K562 (cell line): ENCODE data around the gene ARHGAP28. TPM values are rescaled to one million over a fixed set of nuclear protein-coding genes. Genes with fewer than 3 reads are reported as not detected.
A peak's percentile ranks its signal among the peaks of the same experiment; 100 is the strongest.

Experiments
- ATAC-seq: fragments of 200-7000 bp; cut with Tn5 transposase; 3 replicates; pipeline ENCODE4 v1.9.1; 2020; ENCODE audit warnings: moderate library complexity
- BruUV-seq: library from RNA; stranded (reverse); fragments of 400-500 nt; replicated peaks from 2 replicates; lab custom pipeline; 2021; lab: Mats Ljungman, UMichigan
- CTCF ChIA-PET: fragments of 300-600 bp; formaldehyde crosslinking; extraction: SDS; loops from one replicate; lab custom pipeline; 2021; ENCODE audit warnings: low intra/inter-chr PET ratio; lab: Yijun Ruan, JAX
- POLR2A ChIA-PET: fragments of 300-600, 350-650 bp; sonication (Branson Sonifier 250); formaldehyde crosslinking; extraction: SDS; loops from one replicate; lab custom pipeline; 2021; ENCODE audit warnings: antibody characterized with exemption, inconsistent platforms; lab: Yijun Ruan, JAX
- DNase-seq, 4 experiments: peaks; one replicate each; pipeline versions ENCODE4 v3.0.0 to v3.0.0-alpha.2; 2011 to 2018; ENCODE audit warnings: low spot score in 3 of 4, mixed read lengths in 3 of 4; ENCODE audit errors: extremely low read depth in 1 of 4
- FAIRE-seq: peaks from 2 replicates; lab custom pipeline; 2011; peaks lifted over from hg19 to GRCh38; lab: Jason Lieb, UNC
- H2AFZ ChIP-seq: 2 replicates; pipeline ENCODE4 v1.6.0; 2011; ENCODE audit warnings: low read depth, low read length, control low read depth, inconsistent platforms
- H3K27ac ChIP-seq: fragments of 200-600 bp; 3 replicates; pipeline ENCODE4 v1.8.0; 2011; ENCODE audit warnings: low read depth, mild to moderate bottlenecking, control low read depth, inconsistent platforms, low read length, moderate library complexity, mixed read lengths; ENCODE audit errors: extremely low read depth
- H3K27me3 ChIP-seq, 2 experiments: fragments of 300-600 bp in 1 of 2; 2 replicates in 1 of 2; 3 replicates in 1 of 2; pipeline versions ENCODE4 v1.6.0 to v1.8.0; 2011; ENCODE audit warnings: inconsistent platforms in 2 of 2, low read length in 2 of 2, mild to moderate bottlenecking in 1 of 2, mixed read lengths in 1 of 2, moderate library complexity in 1 of 2; ENCODE audit not compliant: control insufficient read depth in 2 of 2, insufficient read depth in 2 of 2
- H3K36me3 ChIP-seq: fragments of 300-600 bp; 3 replicates; pipeline ENCODE4 v1.8.0; 2011; ENCODE audit warnings: mild to moderate bottlenecking, low read length, inconsistent platforms; ENCODE audit not compliant: control insufficient read depth, insufficient read depth
- H3K4me1 ChIP-seq, 2 experiments: fragments of 200-600 bp in 1 of 2; replicated peaks in 1 of 2; 2 replicates in 1 of 2; 3 replicates in 1 of 2; pipeline versions ENCODE4 v1.5.1 to v1.8.0; 2011; ENCODE audit warnings: inconsistent platforms in 2 of 2, low read length in 2 of 2, mild to moderate bottlenecking in 1 of 2, mixed read lengths in 1 of 2, moderate library complexity in 1 of 2; ENCODE audit not compliant: control insufficient read depth in 2 of 2, insufficient read depth in 2 of 2
- H3K4me2 ChIP-seq: 2 replicates; pipeline ENCODE4 v1.6.1; 2011; ENCODE audit warnings: low read length, control low read depth, inconsistent platforms, mixed read lengths; ENCODE audit not compliant: insufficient read depth
- H3K4me3 ChIP-seq: fragments of 200-600 bp; sonication (generic), shearing (Covaris generic); 2 replicates; pipeline ENCODE4 v1.5.1; 2016; ENCODE audit warnings: control low read depth, inconsistent platforms
- H3K79me2 ChIP-seq: fragments of 200-600 bp; 3 replicates; pipeline ENCODE4 v1.8.0; 2011; ENCODE audit warnings: low read length, inconsistent platforms; ENCODE audit not compliant: control insufficient read depth, insufficient read depth
- H3K9ac ChIP-seq, 2 experiments: 2 replicates each; pipeline versions ENCODE4 v1.6.0 to v1.6.1; 2011; ENCODE audit warnings: low read depth in 2 of 2, low read length in 2 of 2, control low read depth in 1 of 2, inconsistent platforms in 1 of 2, mild to moderate bottlenecking in 1 of 2, mixed read lengths in 1 of 2; ENCODE audit not compliant: insufficient read depth in 1 of 2
- H3K9me1 ChIP-seq: one replicate; pipeline ENCODE4 v1.6.0; 2011; ENCODE audit warnings: inconsistent platforms, mild to moderate bottlenecking, low read length, moderate library complexity; ENCODE audit not compliant: control insufficient read depth, insufficient read depth
- H3K9me3 ChIP-seq: replicated peaks from 2 replicates; pipeline ENCODE4 v1.5.1; 2011; ENCODE audit warnings: low read depth, low read length, inconsistent platforms; ENCODE audit not compliant: control insufficient read depth, insufficient read depth
- H4K20me1 ChIP-seq: replicated peaks from 2 replicates; pipeline ENCODE4 v1.6.1; 2011; ENCODE audit warnings: low read length, inconsistent platforms, mixed read lengths; ENCODE audit not compliant: control insufficient read depth, insufficient read depth
- CSDE1 ChIP-seq, 2 experiments: fragments of 450-650 bp; IDR thresholded peaks; 2 replicates each; pipeline ENCODE4 v1.6.1; 2016; ENCODE audit warnings: mild to moderate bottlenecking in 1 of 2
- NBN ChIP-seq: fragments of 450-650 bp; IDR thresholded peaks from 2 replicates; pipeline ENCODE4 v1.6.1; 2016; ENCODE audit warnings: low read depth, mild to moderate bottlenecking
- POLR3G ChIP-seq: IDR thresholded peaks from 2 replicates; pipeline ENCODE4 v1.6.1; 2011; ENCODE audit not compliant: insufficient read length, insufficient replicate concordance; ENCODE audit errors: extremely low read depth
- ZNF134 ChIP-seq: fragments of 250-450 bp; sonication (Bioruptor Pico); conservative IDR thresholded peaks from 2 replicates; pipeline ENCODE4 v1.4.0; 2020
- ZNF384 ChIP-seq: IDR thresholded peaks from 2 replicates; pipeline ENCODE4 v1.6.1; 2012; ENCODE audit warnings: low read depth, low read length, improper control_type of control experiment
- ZNF639 ChIP-seq, 2 experiments: fragments of 200-800 bp in 1 of 2; sonication (Bioruptor generic) in 1 of 2; sonication (generic) in 1 of 2; formaldehyde crosslinking in 1 of 2; IDR thresholded peaks in 1 of 2; conservative IDR thresholded peaks in 1 of 2; 2 replicates each; pipeline versions ENCODE4 v1.5.0 to v1.6.1; 2016 to 2020; ENCODE audit warnings: missing compliant biosample characterization in 1 of 2, missing genetic modification characterization in 1 of 2, missing genetic modification reagents in 1 of 2
- WGBS: fragments of 100-300 bp; shearing (Covaris generic); methylation state at CpG from one replicate; pipeline ENCODE4 v1.1.6; 2016; ENCODE audit warnings: low coverage, mixed read lengths; ENCODE audit not compliant: insufficient coverage; ENCODE audit errors: missing lambda C conversion rate; 5-methylcytosine and 5-hydroxymethylcytosine counted together
- in situ Hi-C: fragments of 300-500 bp; cut with MboI; formaldehyde crosslinking; loops from 4 replicates; pipeline ENCODE4 v1.15.0; 2018; ENCODE audit warnings: inconsistent platforms, mixed read lengths
- intact Hi-C: fragments of 100-400 bp; cut with micrococcal nuclease; formaldehyde crosslinking; loops from 2 replicates; pipeline ENCODE4 v1.14.2; 2022
- polyA plus RNA-seq, 8 experiments: library from polyadenylated mRNA; depleted of rRNA in 4 of 8; stranded (reverse) in 5 of 8; unstranded in 3 of 8; fragments of >200 nt; fragmentation: Nextera tagmentation in 2 of 8; fragmentation: Illumina TruSeq in 1 of 8; extraction: Ambion mirVana in 2 of 8; extraction: Trizol in 1 of 8; gene quantifications; 2 replicates each; pipeline versions ENCODE4 v1.2.1 to v1.2.3, GENCODE V29; 2011 to 2014; ENCODE audit warnings: inconsistent platforms in 1 of 8, missing spikeins in 1 of 8
- total RNA-seq, 7 experiments: library from RNA; depleted of rRNA in 6 of 7; stranded (reverse); fragments of >200 nt in 6 of 7; fragmentation: Illumina TruSeq in 2 of 7; extraction: Trizol in 2 of 7; gene quantifications; 2 replicates each; pipeline versions ENCODE4 v1.2.1 to v1.2.3, GENCODE V29; 2011 to 2021; ENCODE audit warnings: low replicate concordance in 1 of 7
- TF ChIP-seq, protein P1 (sequence below): sonication (generic); formaldehyde crosslinking; IDR thresholded peaks from 2 replicates; pipeline ENCODE4 v1.5.0; 2020; ENCODE audit warnings: missing genetic modification reagents
- TF ChIP-seq, protein P2 (sequence below): fragments of 450-650 bp; IDR thresholded peaks from 2 replicates; pipeline ENCODE4 v1.6.1; 2016; ENCODE audit warnings: mild to moderate bottlenecking
- TF ChIP-seq, protein P3 (sequence below), 2 experiments: fragments of 450-650 bp; conservative IDR thresholded peaks; 2 replicates each; pipeline ENCODE4 v1.6.1; 2017; ENCODE audit warnings: mild to moderate bottlenecking in 2 of 2, moderate library complexity in 2 of 2
- TF ChIP-seq, protein P4 (sequence below): IDR thresholded peaks from 2 replicates; pipeline ENCODE4 v1.6.1; 2016; ENCODE audit warnings: missing genetic modification characterization, missing compliant biosample characterization

Gene ARHGAP28
- total and polyA plus RNA-seq, 9 of the 15 experiments (the other 6 are each of a cell fraction or from before 2014, with no cell fraction given), result 0.93 to 5.9 (median 5.0) TPM

GRCh38 chr18:6730416-6731221, 1.1 kb downstream of the ARHGAP28 start:
- TSS peak; percentile 32 for BruUV-seq
- no peaks in the 10 kb centered on the region for H3K36me3 ChIP-seq
- peaks cover 3 to 11% of the 10 kb centered on the region in 2 experiments; a peak in 3 of 5 replicates for H3K4me1 ChIP-seq
- peak overlapping the region; percentile 90 for H2AFZ ChIP-seq
- no peaks in the 10 kb centered on the region for H3K79me2 ChIP-seq
- in situ Hi-C loops (loop anchor here (25.0 kb wide), 1 partner anchor 1443 kb away; the partner anchor contains the start of gene ZBTB14), intact Hi-C loops (loop anchor here (10.0 kb wide), 1 partner anchor 1436 kb away; the partner anchor contains the start of gene ZBTB14)
- H3K9ac ChIP-seq, result peak overlapping the region in 1 of 2 experiments; percentile 51; a peak in 1 of 4 replicates
- no peaks in the 10 kb centered on the region for H3K9me3 ChIP-seq
- no peak overlapping the region for H3K27ac ChIP-seq
- TF ChIP-seq, protein P1, sequence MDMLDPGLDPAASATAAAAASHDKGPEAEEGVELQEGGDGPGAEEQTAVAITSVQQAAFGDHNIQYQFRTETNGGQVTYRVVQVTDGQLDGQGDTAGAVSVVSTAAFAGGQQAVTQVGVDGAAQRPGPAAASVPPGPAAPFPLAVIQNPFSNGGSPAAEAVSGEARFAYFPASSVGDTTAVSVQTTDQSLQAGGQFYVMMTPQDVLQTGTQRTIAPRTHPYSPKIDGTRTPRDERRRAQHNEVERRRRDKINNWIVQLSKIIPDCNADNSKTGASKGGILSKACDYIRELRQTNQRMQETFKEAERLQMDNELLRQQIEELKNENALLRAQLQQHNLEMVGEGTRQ, result no peak
- TF ChIP-seq, protein P2, sequence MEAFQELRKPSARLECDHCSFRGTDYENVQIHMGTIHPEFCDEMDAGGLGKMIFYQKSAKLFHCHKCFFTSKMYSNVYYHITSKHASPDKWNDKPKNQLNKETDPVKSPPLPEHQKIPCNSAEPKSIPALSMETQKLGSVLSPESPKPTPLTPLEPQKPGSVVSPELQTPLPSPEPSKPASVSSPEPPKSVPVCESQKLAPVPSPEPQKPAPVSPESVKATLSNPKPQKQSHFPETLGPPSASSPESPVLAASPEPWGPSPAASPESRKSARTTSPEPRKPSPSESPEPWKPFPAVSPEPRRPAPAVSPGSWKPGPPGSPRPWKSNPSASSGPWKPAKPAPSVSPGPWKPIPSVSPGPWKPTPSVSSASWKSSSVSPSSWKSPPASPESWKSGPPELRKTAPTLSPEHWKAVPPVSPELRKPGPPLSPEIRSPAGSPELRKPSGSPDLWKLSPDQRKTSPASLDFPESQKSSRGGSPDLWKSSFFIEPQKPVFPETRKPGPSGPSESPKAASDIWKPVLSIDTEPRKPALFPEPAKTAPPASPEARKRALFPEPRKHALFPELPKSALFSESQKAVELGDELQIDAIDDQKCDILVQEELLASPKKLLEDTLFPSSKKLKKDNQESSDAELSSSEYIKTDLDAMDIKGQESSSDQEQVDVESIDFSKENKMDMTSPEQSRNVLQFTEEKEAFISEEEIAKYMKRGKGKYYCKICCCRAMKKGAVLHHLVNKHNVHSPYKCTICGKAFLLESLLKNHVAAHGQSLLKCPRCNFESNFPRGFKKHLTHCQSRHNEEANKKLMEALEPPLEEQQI, result no peak
- no peak for TF ChIP-seq ZNF639 (CRISPR knock-in tag; conservative IDR thresholded peaks at IDR 0.05 in 1 of 2, IDR thresholded peaks at IDR 0.05 in 1 of 2)
- TF ChIP-seq POLR3G, result no peak
- TF ChIP-seq NBN, result no peak
- TF ChIP-seq, protein P3, sequence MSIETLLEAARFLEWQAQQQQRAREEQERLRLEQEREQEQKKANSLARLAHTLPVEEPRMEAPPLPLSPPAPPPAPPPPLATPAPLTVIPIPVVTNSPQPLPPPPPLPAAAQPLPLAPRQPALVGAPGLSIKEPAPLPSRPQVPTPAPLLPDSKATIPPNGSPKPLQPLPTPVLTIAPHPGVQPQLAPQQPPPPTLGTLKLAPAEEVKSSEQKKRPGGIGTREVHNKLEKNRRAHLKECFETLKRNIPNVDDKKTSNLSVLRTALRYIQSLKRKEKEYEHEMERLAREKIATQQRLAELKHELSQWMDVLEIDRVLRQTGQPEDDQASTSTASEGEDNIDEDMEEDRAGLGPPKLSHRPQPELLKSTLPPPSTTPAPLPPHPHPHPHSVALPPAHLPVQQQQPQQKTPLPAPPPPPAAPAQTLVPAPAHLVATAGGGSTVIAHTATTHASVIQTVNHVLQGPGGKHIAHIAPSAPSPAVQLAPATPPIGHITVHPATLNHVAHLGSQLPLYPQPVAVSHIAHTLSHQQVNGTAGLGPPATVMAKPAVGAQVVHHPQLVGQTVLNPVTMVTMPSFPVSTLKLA (conservative IDR thresholded peaks at IDR 0.05), result 0 out of 4 replicates have a peak, but pooled peaks of 1 of the 2 experiments have one; percentile 28
- TF ChIP-seq, protein P4, sequence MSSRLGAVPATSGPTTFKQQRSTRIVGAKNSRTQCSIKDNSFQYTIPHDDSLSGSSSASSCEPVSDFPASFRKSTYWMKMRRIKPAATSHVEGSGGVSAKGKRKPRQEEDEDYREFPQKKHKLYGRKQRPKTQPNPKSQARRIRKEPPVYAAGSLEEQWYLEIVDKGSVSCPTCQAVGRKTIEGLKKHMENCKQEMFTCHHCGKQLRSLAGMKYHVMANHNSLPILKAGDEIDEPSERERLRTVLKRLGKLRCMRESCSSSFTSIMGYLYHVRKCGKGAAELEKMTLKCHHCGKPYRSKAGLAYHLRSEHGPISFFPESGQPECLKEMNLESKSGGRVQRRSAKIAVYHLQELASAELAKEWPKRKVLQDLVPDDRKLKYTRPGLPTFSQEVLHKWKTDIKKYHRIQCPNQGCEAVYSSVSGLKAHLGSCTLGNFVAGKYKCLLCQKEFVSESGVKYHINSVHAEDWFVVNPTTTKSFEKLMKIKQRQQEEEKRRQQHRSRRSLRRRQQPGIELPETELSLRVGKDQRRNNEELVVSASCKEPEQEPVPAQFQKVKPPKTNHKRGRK (tag), result peak; percentile 39; the same call in 1 of the 2 replicates
- TF ChIP-seq ZNF384, result no peak
- TF ChIP-seq CSDE1 (IDR thresholded peaks at IDR 0.05), result no peak
- TF ChIP-seq ZNF134 (CRISPR knock-in tag), result no peak
- FAIRE-seq (peak; percentile 54), ATAC-seq (no peak), DNase-seq (no peak)
- 37% methylated on average over 4 of the region's 4 CpGs for WGBS
- peak overlapping the region; percentile 61 for H3K4me3 ChIP-seq
- peak overlapping the region; percentile 80; the same call in 1 of the 2 replicates for H3K4me2 ChIP-seq
- no peaks in the 10 kb centered on the region for H3K9me1 ChIP-seq
- ChIA-PET CTCF (no interaction called here), POLR2A (interaction anchor here (0.5 to 1.6 kb wide), 4 partner anchors 11 to 78 kb away, joined by 3 to 4 read pairs (median 4); no protein-coding TSS in a partner anchor)
- H4K20me1 ChIP-seq, result no peaks in the 10 kb centered on the region
- no peaks in the 10 kb centered on the region for H3K27me3 ChIP-seq
